IMR-90 (cell line): ENCODE measurements around the gene HOXB2.

Experiments used
- CEBPB ChIP-seq: IDR thresholded peaks from 2 replicates; pipeline ENCODE4 v1.6.1; 2012; ENCODE audit warnings: low read depth, low read length, improper control_type of control experiment
- MXI1 ChIP-seq: IDR thresholded peaks from 2 replicates; pipeline ENCODE4 v1.6.1; 2012; ENCODE audit warnings: low read depth, mild to moderate bottlenecking, low read length, moderate library complexity, borderline replicate concordance
- POLR2A ChIP-seq: IDR thresholded peaks from 2 replicates; pipeline ENCODE4 v1.6.1; 2012; ENCODE audit warnings: mild to moderate bottlenecking, low read depth, low read length
- RAD21 ChIP-seq: IDR thresholded peaks from 2 replicates; pipeline ENCODE4 v1.6.1; 2012; ENCODE audit warnings: low read length, improper control_type of control experiment
- RCOR1 ChIP-seq: IDR thresholded peaks from 2 replicates; pipeline ENCODE4 v1.6.1; 2012; ENCODE audit warnings: mild to moderate bottlenecking, low read length, improper control_type of control experiment; ENCODE audit not compliant: insufficient replicate concordance
- TF ChIP-seq, protein P1 (sequence below): conservative IDR thresholded peaks from 2 replicates; pipeline ENCODE4 v1.5.1; 2012; ENCODE audit warnings: mild to moderate bottlenecking, low read depth, low read length, improper control_type of control experiment

DNA sequence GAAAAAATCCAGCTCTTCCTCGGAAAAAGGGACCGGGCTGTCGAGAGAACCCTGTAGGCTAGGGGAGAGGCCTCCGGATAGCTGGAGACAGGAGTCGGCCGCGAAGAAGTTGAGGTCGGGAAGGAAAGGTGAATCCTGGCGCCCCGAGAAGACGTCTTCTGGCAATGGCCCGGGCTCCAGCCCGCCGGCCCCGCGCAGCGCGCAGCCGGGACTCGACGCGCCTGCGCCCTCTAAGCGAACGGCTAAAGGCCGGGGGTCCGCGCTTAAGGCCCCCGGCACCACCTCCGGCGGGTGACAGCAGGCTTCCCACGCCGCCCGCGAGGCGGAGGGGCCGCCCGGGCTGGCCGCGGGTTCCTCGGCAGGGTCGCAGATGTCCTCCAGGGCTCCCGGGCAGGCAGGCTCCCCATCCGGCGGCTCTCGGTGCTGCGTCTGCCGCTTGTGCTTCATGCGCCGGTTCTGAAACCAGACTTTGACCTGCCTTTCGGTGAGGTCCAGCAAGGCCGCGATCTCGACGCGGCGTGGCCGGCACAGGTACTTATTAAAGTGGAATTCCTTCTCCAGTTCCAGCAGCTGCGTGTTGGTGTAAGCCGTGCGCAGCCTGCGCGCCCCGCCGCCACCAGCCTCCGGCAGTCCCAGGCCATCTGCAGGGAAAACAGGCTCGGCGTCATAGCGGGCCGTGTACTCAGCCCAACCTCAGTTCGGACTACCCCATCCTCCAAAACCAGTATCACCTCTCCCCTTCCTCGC, 1.6 kb downstream of the HOXB2 start:
- no peak; the same call in 1 of the 2 replicates for TF ChIP-seq POLR2A
- TF ChIP-seq, protein P1, sequence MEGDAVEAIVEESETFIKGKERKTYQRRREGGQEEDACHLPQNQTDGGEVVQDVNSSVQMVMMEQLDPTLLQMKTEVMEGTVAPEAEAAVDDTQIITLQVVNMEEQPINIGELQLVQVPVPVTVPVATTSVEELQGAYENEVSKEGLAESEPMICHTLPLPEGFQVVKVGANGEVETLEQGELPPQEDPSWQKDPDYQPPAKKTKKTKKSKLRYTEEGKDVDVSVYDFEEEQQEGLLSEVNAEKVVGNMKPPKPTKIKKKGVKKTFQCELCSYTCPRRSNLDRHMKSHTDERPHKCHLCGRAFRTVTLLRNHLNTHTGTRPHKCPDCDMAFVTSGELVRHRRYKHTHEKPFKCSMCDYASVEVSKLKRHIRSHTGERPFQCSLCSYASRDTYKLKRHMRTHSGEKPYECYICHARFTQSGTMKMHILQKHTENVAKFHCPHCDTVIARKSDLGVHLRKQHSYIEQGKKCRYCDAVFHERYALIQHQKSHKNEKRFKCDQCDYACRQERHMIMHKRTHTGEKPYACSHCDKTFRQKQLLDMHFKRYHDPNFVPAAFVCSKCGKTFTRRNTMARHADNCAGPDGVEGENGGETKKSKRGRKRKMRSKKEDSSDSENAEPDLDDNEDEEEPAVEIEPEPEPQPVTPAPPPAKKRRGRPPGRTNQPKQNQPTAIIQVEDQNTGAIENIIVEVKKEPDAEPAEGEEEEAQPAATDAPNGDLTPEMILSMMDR, result no peak
- no peak for TF ChIP-seq MXI1
- TF ChIP-seq CEBPB, result no peak
- TF ChIP-seq RCOR1, result no peak
- no peak for TF ChIP-seq RAD21
